SK-N-SH treated with all-trans-retinoic acid at 6 μM for 48 hours (cell line): Measurements from ENCODE around the gene MT1H.

Source experiments
- ATAC-seq: fragments of 200-7000 bp; cut with Tn5 transposase; 3 replicates; pipeline ENCODE4 v1.9.1; 2020; ENCODE audit warnings: mild to moderate bottlenecking, moderate library complexity
- ARNTL ChIP-seq: fragments of 450-650 bp; formaldehyde crosslinking; IDR thresholded peaks from 2 replicates; pipeline ENCODE4 v1.5.0; 2020; ENCODE audit warnings: low read depth, mild to moderate bottlenecking, moderate library complexity, borderline replicate concordance
- BACH2 ChIP-seq: fragments of 250-450 bp; sonication (Bioruptor Pico); IDR thresholded peaks from 2 replicates; pipeline ENCODE4 v1.9.0; 2021; ENCODE audit warnings: mild to moderate bottlenecking, borderline replicate concordance
- CSDC2 ChIP-seq: fragments of 250-450 bp; sonication (Bioruptor Pico); IDR thresholded peaks from 2 replicates; pipeline ENCODE4 v1.5.0; 2020; ENCODE audit warnings: mild to moderate bottlenecking, moderate library complexity
- GLIS3 ChIP-seq: fragments of 250-450 bp; sonication (Bioruptor Pico); IDR thresholded peaks from 2 replicates; pipeline ENCODE4 v1.5.0; 2020; ENCODE audit warnings: mild to moderate bottlenecking, moderate library complexity
- ISL1 ChIP-seq: fragments of 250-450 bp; sonication (Bioruptor Pico); IDR thresholded peaks from 2 replicates; pipeline ENCODE4 v2.1.2; 2022; ENCODE audit warnings: mild to moderate bottlenecking, moderate library complexity
- OSR1 ChIP-seq: fragments of 250-450 bp; sonication (Bioruptor Pico); IDR thresholded peaks from 2 replicates; pipeline ENCODE4 v1.8.0; 2022; ENCODE audit warnings: moderate library complexity, mild to moderate bottlenecking, inconsistent platforms
- PPARA ChIP-seq: fragments of 250-450 bp; sonication (Bioruptor Pico); IDR thresholded peaks from 2 replicates; pipeline ENCODE4 v1.5.0; 2020; ENCODE audit warnings: mild to moderate bottlenecking, borderline replicate concordance
- RARB ChIP-seq: fragments of 250-450 bp; sonication (Bioruptor Pico); IDR thresholded peaks from 2 replicates; pipeline ENCODE4 v1.8.0; 2021; ENCODE audit warnings: mild to moderate bottlenecking, moderate library complexity
- SNAI2 ChIP-seq: fragments of 250-450 bp; sonication (Bioruptor Pico); IDR thresholded peaks from 2 replicates; pipeline ENCODE4 v1.5.0; 2020; ENCODE audit warnings: mild to moderate bottlenecking, moderate library complexity
- TCF4 ChIP-seq: fragments of 250-450 bp; sonication (Bioruptor Pico); IDR thresholded peaks from 2 replicates; pipeline ENCODE4 v1.8.0; 2021; ENCODE audit warnings: mild to moderate bottlenecking, moderate library complexity, borderline replicate concordance
- TOX ChIP-seq: fragments of 250-450 bp; sonication (Bioruptor Pico); IDR thresholded peaks from 2 replicates; pipeline ENCODE4 v1.8.0; 2021; ENCODE audit warnings: mild to moderate bottlenecking, moderate library complexity, borderline replicate concordance
- ZC3H10 ChIP-seq: fragments of 250-450 bp; sonication (Bioruptor Pico); IDR thresholded peaks from 2 replicates; pipeline ENCODE4 v1.5.1; 2021; ENCODE audit warnings: mild to moderate bottlenecking, moderate library complexity
- ZFP3 ChIP-seq: fragments of 250-450 bp; sonication (Bioruptor Pico); IDR thresholded peaks from 2 replicates; pipeline ENCODE4 v1.5.0; 2020; ENCODE audit warnings: mild to moderate bottlenecking, moderate library complexity
- ZFP30 ChIP-seq: fragments of 450-650 bp; formaldehyde crosslinking; IDR thresholded peaks from 2 replicates; pipeline ENCODE4 v1.5.0; 2022; ENCODE audit warnings: mild to moderate bottlenecking, moderate library complexity
- ZNF565 ChIP-seq: fragments of 450-650 bp; formaldehyde crosslinking; conservative IDR thresholded peaks from 2 replicates; pipeline ENCODE4 v1.5.0; 2020; ENCODE audit warnings: low read depth, mild to moderate bottlenecking, moderate library complexity
- ZNF70 ChIP-seq: fragments of 450-650 bp; formaldehyde crosslinking; IDR thresholded peaks from 2 replicates; pipeline ENCODE4 v1.5.0; 2020; ENCODE audit warnings: mild to moderate bottlenecking, moderate library complexity
- ZNF8 ChIP-seq: fragments of 450-650 bp; formaldehyde crosslinking; IDR thresholded peaks from 2 replicates; pipeline ENCODE4 v1.5.0; 2020; ENCODE audit warnings: mild to moderate bottlenecking, moderate library complexity
- TF ChIP-seq, protein P1 (sequence below): fragments of 250-450 bp; sonication (Bioruptor Pico); IDR thresholded peaks from 2 replicates; pipeline ENCODE4 v1.5.0; 2020; ENCODE audit warnings: mild to moderate bottlenecking, moderate library complexity
- TF ChIP-seq, protein P2 (sequence below): fragments of 250-450 bp; sonication (Bioruptor Pico); IDR thresholded peaks from 2 replicates; pipeline ENCODE4 v1.5.1; 2020; ENCODE audit warnings: low read depth, mild to moderate bottlenecking, moderate library complexity
- TF ChIP-seq, protein P3 (sequence below): fragments of 250-450 bp; sonication (Bioruptor Pico); IDR thresholded peaks from 2 replicates; pipeline ENCODE4 v1.5.1; 2021; ENCODE audit warnings: mild to moderate bottlenecking, moderate library complexity
- TF ChIP-seq, protein P4 (sequence below): fragments of 250-450 bp; sonication (Bioruptor Pico); IDR thresholded peaks from 2 replicates; pipeline ENCODE4 v1.8.0; 2020; ENCODE audit warnings: mild to moderate bottlenecking, moderate library complexity, borderline replicate concordance
- TF ChIP-seq, protein P5 (sequence below): fragments of 250-450 bp; sonication (Bioruptor Pico); IDR thresholded peaks from 2 replicates; pipeline ENCODE4 v1.8.0; 2021; ENCODE audit warnings: low read depth, mild to moderate bottlenecking, moderate library complexity, borderline replicate concordance

MT1H gene

DNA sequence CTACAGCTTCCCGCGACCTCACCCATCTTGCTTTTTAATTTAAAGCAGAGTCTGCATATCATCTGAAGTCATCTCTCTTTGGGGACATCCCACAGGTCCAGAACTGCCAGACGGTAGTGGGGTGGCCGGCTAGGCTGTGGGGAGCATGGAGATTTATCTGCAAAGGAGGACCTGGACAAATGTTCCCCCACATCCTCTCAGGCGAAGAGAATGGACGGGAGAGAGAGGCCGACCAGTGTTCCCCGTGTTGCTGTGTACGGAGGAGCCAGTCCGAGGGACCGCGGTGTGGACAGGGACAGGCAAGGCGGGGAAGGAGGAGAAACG is 37.8 kb upstream of the MT1H start:
- no peak for ATAC-seq
- TF ChIP-seq CSDC2 (no peak), SNAI2 (CRISPR knock-in tag) (no peak), OSR1 (no peak), TOX (CRISPR knock-in tag) (no peak), ZNF565 (CRISPR knock-in tag) (no peak), ZFP30 (CRISPR knock-in tag) (no peak), PPARA (CRISPR knock-in tag) (no peak), ZFP3 (CRISPR knock-in tag) (no peak), BACH2 (no peak), ZC3H10 (CRISPR knock-in tag) (no peak), GLIS3 (CRISPR knock-in tag) (no peak), ZNF8 (CRISPR knock-in tag) (no peak), RARB (CRISPR knock-in tag) (no peak), TCF4 (CRISPR knock-in tag) (no peak), ISL1 (CRISPR knock-in tag) (no peak)
- TF ChIP-seq, protein P1, sequence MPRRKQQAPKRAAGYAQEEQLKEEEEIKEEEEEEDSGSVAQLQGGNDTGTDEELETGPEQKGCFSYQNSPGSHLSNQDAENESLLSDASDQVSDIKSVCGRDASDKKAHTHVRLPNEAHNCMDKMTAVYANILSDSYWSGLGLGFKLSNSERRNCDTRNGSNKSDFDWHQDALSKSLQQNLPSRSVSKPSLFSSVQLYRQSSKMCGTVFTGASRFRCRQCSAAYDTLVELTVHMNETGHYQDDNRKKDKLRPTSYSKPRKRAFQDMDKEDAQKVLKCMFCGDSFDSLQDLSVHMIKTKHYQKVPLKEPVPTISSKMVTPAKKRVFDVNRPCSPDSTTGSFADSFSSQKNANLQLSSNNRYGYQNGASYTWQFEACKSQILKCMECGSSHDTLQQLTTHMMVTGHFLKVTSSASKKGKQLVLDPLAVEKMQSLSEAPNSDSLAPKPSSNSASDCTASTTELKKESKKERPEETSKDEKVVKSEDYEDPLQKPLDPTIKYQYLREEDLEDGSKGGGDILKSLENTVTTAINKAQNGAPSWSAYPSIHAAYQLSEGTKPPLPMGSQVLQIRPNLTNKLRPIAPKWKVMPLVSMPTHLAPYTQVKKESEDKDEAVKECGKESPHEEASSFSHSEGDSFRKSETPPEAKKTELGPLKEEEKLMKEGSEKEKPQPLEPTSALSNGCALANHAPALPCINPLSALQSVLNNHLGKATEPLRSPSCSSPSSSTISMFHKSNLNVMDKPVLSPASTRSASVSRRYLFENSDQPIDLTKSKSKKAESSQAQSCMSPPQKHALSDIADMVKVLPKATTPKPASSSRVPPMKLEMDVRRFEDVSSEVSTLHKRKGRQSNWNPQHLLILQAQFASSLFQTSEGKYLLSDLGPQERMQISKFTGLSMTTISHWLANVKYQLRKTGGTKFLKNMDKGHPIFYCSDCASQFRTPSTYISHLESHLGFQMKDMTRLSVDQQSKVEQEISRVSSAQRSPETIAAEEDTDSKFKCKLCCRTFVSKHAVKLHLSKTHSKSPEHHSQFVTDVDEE (CRISPR knock-in tag) = no peak
- TF ChIP-seq, protein P2, sequence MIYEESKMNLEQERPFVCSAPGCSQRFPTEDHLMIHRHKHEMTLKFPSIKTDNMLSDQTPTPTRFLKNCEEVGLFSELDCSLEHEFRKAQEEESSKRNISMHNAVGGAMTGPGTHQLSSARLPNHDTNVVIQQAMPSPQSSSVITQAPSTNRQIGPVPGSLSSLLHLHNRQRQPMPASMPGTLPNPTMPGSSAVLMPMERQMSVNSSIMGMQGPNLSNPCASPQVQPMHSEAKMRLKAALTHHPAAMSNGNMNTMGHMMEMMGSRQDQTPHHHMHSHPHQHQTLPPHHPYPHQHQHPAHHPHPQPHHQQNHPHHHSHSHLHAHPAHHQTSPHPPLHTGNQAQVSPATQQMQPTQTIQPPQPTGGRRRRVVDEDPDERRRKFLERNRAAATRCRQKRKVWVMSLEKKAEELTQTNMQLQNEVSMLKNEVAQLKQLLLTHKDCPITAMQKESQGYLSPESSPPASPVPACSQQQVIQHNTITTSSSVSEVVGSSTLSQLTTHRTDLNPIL (CRISPR knock-in tag) = no peak
- TF ChIP-seq, protein P3, sequence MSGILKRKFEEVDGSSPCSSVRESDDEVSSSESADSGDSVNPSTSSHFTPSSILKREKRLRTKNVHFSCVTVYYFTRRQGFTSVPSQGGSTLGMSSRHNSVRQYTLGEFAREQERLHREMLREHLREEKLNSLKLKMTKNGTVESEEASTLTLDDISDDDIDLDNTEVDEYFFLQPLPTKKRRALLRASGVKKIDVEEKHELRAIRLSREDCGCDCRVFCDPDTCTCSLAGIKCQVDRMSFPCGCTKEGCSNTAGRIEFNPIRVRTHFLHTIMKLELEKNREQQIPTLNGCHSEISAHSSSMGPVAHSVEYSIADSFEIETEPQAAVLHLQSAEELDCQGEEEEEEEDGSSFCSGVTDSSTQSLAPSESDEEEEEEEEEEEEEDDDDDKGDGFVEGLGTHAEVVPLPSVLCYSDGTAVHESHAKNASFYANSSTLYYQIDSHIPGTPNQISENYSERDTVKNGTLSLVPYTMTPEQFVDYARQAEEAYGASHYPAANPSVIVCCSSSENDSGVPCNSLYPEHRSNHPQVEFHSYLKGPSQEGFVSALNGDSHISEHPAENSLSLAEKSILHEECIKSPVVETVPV = no peak
- TF ChIP-seq, all 23 proteins: peak for 0

DNA sequence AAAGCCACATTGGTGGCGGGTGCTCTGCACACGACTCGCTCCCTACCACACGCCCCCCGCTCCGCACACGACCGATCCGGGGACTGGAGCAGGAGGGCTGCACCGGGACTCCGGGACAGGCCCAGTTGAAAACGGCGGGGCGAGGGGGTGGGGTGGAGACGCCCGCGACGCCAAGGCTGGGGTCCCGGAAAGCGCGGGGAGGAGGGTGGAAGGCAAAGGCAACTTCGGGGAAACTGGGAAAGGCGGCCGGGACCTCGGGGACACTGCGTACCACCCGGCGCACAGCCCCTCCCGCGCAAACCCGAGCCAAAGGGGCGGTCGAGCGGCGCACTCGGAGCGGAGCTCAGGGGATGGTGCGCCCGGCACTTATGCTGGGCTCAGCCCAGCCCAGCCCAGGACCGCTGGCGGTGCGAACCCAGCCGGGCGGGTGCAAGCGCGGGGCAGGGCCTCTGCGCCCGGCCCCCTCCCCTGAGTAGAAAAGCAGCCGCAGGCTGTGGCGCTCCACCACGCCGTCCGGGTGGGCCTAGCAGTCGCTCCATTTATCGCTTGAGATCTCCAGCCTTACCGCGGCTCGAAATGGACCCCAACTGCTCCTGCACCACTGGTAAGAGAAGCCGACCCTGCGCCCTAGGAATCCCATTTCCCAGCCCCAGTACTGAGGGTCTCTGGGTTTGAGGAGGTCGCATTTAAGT is 37.3 kb upstream of the MT1H start, which contains the start of gene MT1M:
Gene MT1M (plus strand): TSS at position 504 of the 692 bp plus-strand sequence. CDS start 73 bp downstream, at position 577.
- peak; percentile 63 for ATAC-seq

More for the DNA sequence above, 37.3 kb upstream of the MT1H start, which contains the start of gene MT1M:
- TF ChIP-seq TOX (CRISPR knock-in tag) = no peak
- TF ChIP-seq ZNF70 = no peak
- TF ChIP-seq, protein P4, sequence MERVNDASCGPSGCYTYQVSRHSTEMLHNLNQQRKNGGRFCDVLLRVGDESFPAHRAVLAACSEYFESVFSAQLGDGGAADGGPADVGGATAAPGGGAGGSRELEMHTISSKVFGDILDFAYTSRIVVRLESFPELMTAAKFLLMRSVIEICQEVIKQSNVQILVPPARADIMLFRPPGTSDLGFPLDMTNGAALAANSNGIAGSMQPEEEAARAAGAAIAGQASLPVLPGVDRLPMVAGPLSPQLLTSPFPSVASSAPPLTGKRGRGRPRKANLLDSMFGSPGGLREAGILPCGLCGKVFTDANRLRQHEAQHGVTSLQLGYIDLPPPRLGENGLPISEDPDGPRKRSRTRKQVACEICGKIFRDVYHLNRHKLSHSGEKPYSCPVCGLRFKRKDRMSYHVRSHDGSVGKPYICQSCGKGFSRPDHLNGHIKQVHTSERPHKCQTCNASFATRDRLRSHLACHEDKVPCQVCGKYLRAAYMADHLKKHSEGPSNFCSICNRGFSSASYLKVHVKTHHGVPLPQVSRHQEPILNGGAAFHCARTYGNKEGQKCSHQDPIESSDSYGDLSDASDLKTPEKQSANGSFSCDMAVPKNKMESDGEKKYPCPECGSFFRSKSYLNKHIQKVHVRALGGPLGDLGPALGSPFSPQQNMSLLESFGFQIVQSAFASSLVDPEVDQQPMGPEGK (CRISPR knock-in tag) = no peak
- no peak for TF ChIP-seq ARNTL (CRISPR knock-in tag)
- TF ChIP-seq CSDC2 = no peak
- TF ChIP-seq, protein P3 = no peak
- TF ChIP-seq ZNF565 (CRISPR knock-in tag) = no peak
- TF ChIP-seq, protein P1 (CRISPR knock-in tag) = no peak
- TF ChIP-seq, protein P5, sequence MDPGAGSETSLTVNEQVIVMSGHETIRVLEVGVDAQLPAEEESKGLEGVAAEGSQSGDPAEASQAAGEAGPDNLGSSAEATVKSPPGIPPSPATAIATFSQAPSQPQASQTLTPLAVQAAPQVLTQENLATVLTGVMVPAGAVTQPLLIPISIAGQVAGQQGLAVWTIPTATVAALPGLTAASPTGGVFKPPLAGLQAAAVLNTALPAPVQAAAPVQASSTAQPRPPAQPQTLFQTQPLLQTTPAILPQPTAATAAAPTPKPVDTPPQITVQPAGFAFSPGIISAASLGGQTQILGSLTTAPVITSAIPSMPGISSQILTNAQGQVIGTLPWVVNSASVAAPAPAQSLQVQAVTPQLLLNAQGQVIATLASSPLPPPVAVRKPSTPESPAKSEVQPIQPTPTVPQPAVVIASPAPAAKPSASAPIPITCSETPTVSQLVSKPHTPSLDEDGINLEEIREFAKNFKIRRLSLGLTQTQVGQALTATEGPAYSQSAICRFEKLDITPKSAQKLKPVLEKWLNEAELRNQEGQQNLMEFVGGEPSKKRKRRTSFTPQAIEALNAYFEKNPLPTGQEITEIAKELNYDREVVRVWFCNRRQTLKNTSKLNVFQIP (CRISPR knock-in tag) = no peak
- TF ChIP-seq ZNF8 (CRISPR knock-in tag) = no peak
- TF ChIP-seq, protein P2 (CRISPR knock-in tag) = no peak
- no peak for TF ChIP-seq GLIS3 (CRISPR knock-in tag)
